Measurements from ENCODE around the gene STARD9. TPM values are rescaled to one million over a fixed set of nuclear protein-coding genes. Genes with fewer than 3 reads are reported as not detected.

Gene STARD9
- total and polyA plus RNA-seq, 2 of the 13 experiments (the other 11 are each of a cell fraction or from before 2014, with no cell fraction given) = 5.3 to 7.5 TPM

DNA sequence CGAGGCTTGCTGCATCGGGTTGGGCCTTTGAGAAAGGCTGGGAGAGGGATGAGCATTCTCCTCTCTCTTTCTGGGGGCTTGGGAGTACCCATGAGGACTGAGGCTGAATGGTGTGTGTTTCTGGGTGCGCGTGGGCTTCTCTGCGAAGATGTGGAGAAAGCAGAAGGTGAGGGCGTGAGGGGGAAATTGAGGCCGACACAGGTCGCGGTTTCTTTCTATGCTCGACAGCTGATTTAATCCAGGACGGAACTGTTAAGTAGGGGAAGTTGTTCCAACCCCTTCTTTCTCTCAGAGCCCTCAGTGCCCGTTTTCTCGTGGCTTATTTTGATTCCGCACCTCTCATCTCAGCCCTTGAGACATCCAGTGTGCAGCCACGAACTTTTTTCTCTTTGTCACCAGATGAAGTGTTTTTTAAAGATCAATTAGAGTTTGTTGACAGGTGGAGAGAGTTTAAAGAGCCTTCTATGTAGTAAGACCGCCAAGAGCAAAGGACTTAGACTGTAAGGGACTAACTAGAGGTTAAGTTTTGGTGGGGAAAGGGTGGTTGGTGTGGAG is 711 bp downstream of the STARD9 start:
- in situ Hi-C loops (cut with HindIII; ENCODE audit: extremely low pct_ligation_motif_present, low pct_unique_long_range_greater_than_20kb) (no loop called here), intact Hi-C loops (cut with micrococcal nuclease; ENCODE audit: unreplicated experiment) (no loop called here)
- Histone ChIP-seq H3K4me1 (ENCODE audit: insufficient read depth, low read length) (peaks cover 39% of the 10 kb centered on the region), H2AFZ (ENCODE audit: low read length) (peak overlapping the region; percentile 59), H3K36me3 (replicated peaks in 1 of 2; ENCODE audit: control insufficient read depth in 1 of 2, insufficient read depth in 2 of 2, low read length in 2 of 2) (no peaks in the 10 kb centered on the region), H4K20me1 (ENCODE audit: insufficient read depth, low read length) (no peaks in the 10 kb centered on the region), H3K9ac (ENCODE audit: insufficient read depth, low read depth, low read length) (peak overlapping the region; percentile 74), H3K27me3 (ENCODE audit: control insufficient read depth in 1 of 2, insufficient read depth in 2 of 2, low read length in 2 of 2) (no peaks in the 10 kb centered on the region; a peak in 1 of 5 replicates), H3K4me3 (replicated peaks in 1 of 3; ENCODE audit: insufficient read depth in 1 of 3, low read depth in 2 of 3, low read length in 3 of 3) (peak overlapping the region; percentile 76 to 93 (median 77)), H3K9me3 (ENCODE audit: low read length) (no peaks in the 10 kb centered on the region), H3K4me2 (ENCODE audit: low read depth, low read length) (peak overlapping the region; percentile 99), H3K27ac (ENCODE audit: extremely low read length, insufficient read depth, low read length) (peak overlapping the region; percentile 80), H3K79me2 (ENCODE audit: insufficient read depth, low read length) (peaks cover 4% of the 10 kb centered on the region)
- ATAC-seq = no peak
- BruUV-seq (replicated peaks) = no TSS peak
- DNase-seq (ENCODE audit: low spot score) = no peak
- FAIRE-seq = peak; percentile 56
- WGBS (ENCODE audit: low lambda C conversion rate) = 3% methylated on average over 14 of the region's 16 CpGs
- CTCF ChIA-PET (ENCODE audit: low intra/inter-chr PET ratio, low total read pairs) = interaction anchor here (2.0 kb wide), 1 partner anchor 15 kb away, joined by 4 read pairs; no protein-coding TSS in a partner anchor
- POLR2A ChIA-PET = interaction anchor here (1.0 to 2.2 kb wide), 12 partner anchors 7 to 303 kb away, joined by 3 to 20 read pairs (median 6); partner anchors contain the start of genes HAUS2, LRRC57, SNAP23 and TMEM87A
- TF ChIP-seq, protein P1, sequence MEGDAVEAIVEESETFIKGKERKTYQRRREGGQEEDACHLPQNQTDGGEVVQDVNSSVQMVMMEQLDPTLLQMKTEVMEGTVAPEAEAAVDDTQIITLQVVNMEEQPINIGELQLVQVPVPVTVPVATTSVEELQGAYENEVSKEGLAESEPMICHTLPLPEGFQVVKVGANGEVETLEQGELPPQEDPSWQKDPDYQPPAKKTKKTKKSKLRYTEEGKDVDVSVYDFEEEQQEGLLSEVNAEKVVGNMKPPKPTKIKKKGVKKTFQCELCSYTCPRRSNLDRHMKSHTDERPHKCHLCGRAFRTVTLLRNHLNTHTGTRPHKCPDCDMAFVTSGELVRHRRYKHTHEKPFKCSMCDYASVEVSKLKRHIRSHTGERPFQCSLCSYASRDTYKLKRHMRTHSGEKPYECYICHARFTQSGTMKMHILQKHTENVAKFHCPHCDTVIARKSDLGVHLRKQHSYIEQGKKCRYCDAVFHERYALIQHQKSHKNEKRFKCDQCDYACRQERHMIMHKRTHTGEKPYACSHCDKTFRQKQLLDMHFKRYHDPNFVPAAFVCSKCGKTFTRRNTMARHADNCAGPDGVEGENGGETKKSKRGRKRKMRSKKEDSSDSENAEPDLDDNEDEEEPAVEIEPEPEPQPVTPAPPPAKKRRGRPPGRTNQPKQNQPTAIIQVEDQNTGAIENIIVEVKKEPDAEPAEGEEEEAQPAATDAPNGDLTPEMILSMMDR (CRISPR knock-in tag; IDR thresholded peaks at IDR 0.05) = no peak
- TF ChIP-seq HNRNPL (IDR thresholded peaks at IDR 0.05; ENCODE audit: low read depth, low read length) = no peak
- TF ChIP-seq JUN (CRISPR knock-in tag; IDR thresholded peaks at IDR 0.05) = no peak
- no peak for TF ChIP-seq PLRG1 (conservative IDR thresholded peaks at IDR 0.05)
- no peak for TF ChIP-seq DNMT3B (CRISPR knock-in tag; conservative IDR thresholded peaks at IDR 0.05)
- 0 out of 2 replicates have a peak, but pooled peaks have one; percentile 7 for TF ChIP-seq ZNF776 (CRISPR knock-in tag; IDR thresholded peaks at IDR 0.05)
- TF ChIP-seq ZNF552 (CRISPR knock-in tag; IDR thresholded peaks at IDR 0.05; ENCODE audit: borderline replicate concordance) = no peak
- TF ChIP-seq MEF2D (CRISPR knock-in tag; IDR thresholded peaks at IDR 0.05) = no peak
- TF ChIP-seq ZNF441 (CRISPR knock-in tag; IDR thresholded peaks at IDR 0.05; ENCODE audit: borderline replicate concordance) = no peak
- peak; percentile 2 for TF ChIP-seq ASH2L (IDR thresholded peaks at IDR 0.05; ENCODE audit: insufficient read length, low read depth, low read length)
- TF ChIP-seq, protein P2, sequence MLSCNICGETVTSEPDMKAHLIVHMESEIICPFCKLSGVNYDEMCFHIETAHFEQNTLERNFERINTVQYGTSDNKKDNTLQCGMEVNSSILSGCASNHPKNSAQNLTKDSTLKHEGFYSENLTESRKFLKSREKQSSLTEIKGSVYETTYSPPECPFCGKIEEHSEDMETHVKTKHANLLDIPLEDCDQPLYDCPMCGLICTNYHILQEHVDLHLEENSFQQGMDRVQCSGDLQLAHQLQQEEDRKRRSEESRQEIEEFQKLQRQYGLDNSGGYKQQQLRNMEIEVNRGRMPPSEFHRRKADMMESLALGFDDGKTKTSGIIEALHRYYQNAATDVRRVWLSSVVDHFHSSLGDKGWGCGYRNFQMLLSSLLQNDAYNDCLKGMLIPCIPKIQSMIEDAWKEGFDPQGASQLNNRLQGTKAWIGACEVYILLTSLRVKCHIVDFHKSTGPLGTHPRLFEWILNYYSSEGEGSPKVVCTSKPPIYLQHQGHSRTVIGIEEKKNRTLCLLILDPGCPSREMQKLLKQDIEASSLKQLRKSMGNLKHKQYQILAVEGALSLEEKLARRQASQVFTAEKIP (CRISPR knock-in tag; IDR thresholded peaks at IDR 0.05; ENCODE audit: borderline replicate concordance) = no peak
- TF ChIP-seq SMC3 (IDR thresholded peaks at IDR 0.05; ENCODE audit: low read length) = no peak
- TF ChIP-seq GTF3A (CRISPR knock-in tag; conservative IDR thresholded peaks at IDR 0.05) = no peak
- TF ChIP-seq CHD2 (IDR thresholded peaks at IDR 0.05; ENCODE audit: low read depth, low read length) = no peak
- no peak for TF ChIP-seq HNF4A (CRISPR knock-in tag; IDR thresholded peaks at IDR 0.05)
- TF ChIP-seq CBX2 (IDR thresholded peaks at IDR 0.05; ENCODE audit: low read depth, low read length) = no peak
- TF ChIP-seq CBX2 (CRISPR knock-in tag; IDR thresholded peaks at IDR 0.05; ENCODE audit: low read depth) = no peak
- no peak for TF ChIP-seq ATF1 (CRISPR knock-in tag; IDR thresholded peaks at IDR 0.05)
- no peak for TF ChIP-seq MED8 (CRISPR knock-in tag; IDR thresholded peaks at IDR 0.05; ENCODE audit: insufficient replicate concordance)
- no peak for TF ChIP-seq HNRNPUL1 (IDR thresholded peaks at IDR 0.05; ENCODE audit: low read depth, low read length)
- no peak for TF ChIP-seq GTF2F1 (IDR thresholded peaks at IDR 0.05; ENCODE audit: low read length)
- no peak for TF ChIP-seq RFX3 (CRISPR knock-in tag; IDR thresholded peaks at IDR 0.05)
- TF ChIP-seq TARDBP (CRISPR knock-in tag; IDR thresholded peaks at IDR 0.05) = 0 out of 2 replicates have a peak, but pooled peaks have one; percentile 11
